Activated T-cell treated with anti-CD3 and anti-CD28 coated beads, Interleukin-2, amount 50 U/mL, for 24 hours (primary cell): ENCODE data around the gene LAS1L.
A peak's percentile ranks its signal among the peaks of the same experiment; 100 is the strongest.
"Not testable (repeated sequence)": the region's sequence is repeated elsewhere in the genome, so short reads cannot be mapped to it uniquely, and the experiment has no call there.

Experiments used
- DNase-seq: peaks from one replicate; pipeline ENCODE4 v3.0.0-alpha.2; 2020
- H3K27ac Mint-ChIP-seq: 2 replicates; pipeline ENCODE4 v1.8.0; 2020; ENCODE audit warnings: mild to moderate bottlenecking, mixed read lengths
- H3K27me3 Mint-ChIP-seq: 2 replicates; pipeline ENCODE4 v1.8.0; 2020; ENCODE audit warnings: mixed read lengths
- H3K36me3 Mint-ChIP-seq: 2 replicates; pipeline ENCODE4 v1.8.0; 2020; ENCODE audit warnings: low read depth, mixed read lengths
- H3K4me1 Mint-ChIP-seq: 2 replicates; pipeline ENCODE4 v1.8.0; 2020; ENCODE audit warnings: low read depth, mixed read lengths
- H3K4me3 Mint-ChIP-seq: 2 replicates; pipeline ENCODE4 v1.8.0; 2020; ENCODE audit warnings: mild to moderate bottlenecking, moderate library complexity, mixed read lengths
- H3K9me3 Mint-ChIP-seq: 2 replicates; pipeline ENCODE4 v1.8.0; 2020; ENCODE audit warnings: mixed read lengths

LAS1L gene

DNA sequence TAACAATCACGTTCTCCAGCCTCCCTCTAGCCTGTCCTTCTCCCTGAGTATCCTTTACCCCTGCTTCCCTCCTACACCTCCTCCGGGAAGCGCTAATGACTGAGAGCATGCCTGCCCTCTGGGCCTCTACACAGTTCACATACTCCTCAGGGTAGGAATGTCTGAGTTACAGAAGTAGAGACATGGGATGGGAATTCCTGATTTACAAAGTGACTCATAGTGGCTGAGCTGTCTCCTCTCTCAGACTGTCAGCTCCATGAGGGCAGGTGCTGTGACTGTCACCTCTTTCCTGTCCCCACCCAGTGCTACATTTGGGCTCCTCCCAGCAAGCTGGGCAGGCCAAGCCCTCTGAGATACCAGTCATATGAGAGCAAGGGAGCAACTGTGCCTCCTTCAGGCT is 2.6 kb downstream of the LAS1L start:
- Mint-ChIP-seq H3K27me3 (peaks cover 36% of the 10 kb centered on the region), H3K4me1 (peaks cover 20% of the 10 kb centered on the region), H3K4me3 (no peak overlapping the region), H3K36me3 (peaks cover 59% of the 10 kb centered on the region), H3K9me3 (no peaks in the 10 kb centered on the region), H3K27ac (peak overlapping the region; percentile 4)
- no peak for DNase-seq

DNA sequence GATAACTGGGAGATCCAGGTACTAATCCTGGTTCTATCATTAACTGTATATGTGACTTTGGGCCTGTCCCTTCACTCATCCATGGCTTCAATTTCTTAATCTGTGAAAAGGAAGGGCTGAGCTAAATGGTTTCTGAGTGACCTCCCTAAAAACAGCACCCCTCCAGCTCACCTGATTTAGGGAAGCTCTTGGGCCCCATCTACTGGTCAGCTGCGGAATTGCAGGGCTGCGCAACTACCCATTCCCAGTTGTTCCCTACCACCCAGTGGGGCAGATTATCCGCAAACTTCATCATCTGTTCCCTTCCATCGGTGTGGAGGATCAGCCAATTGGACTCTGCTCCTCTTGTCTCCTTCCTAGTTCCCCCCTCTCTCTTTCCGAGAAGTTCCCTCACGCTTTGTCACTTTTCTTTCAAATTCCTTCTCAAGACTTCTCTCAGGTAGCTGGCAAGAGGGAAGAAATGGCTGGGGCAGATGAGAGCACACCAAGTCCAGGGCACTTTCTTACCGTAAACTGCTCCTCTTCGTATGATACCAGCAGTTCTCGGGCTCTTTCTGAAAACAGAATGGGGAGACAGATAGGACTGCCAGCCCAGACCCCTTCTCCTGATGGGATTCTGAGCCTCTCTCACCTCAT is 5.8 kb downstream of the LAS1L start:
- peaks cover 28% of the 10 kb centered on the region for H3K27me3 Mint-ChIP-seq
- H3K27ac Mint-ChIP-seq: no peak overlapping the region
- peaks cover 20% of the 10 kb centered on the region for H3K4me1 Mint-ChIP-seq
- H3K9me3 Mint-ChIP-seq: no peaks in the 10 kb centered on the region
- no peak overlapping the region for H3K4me3 Mint-ChIP-seq
- peak; percentile 75 for DNase-seq
- H3K36me3 Mint-ChIP-seq: peaks cover 71% of the 10 kb centered on the region

DNA sequence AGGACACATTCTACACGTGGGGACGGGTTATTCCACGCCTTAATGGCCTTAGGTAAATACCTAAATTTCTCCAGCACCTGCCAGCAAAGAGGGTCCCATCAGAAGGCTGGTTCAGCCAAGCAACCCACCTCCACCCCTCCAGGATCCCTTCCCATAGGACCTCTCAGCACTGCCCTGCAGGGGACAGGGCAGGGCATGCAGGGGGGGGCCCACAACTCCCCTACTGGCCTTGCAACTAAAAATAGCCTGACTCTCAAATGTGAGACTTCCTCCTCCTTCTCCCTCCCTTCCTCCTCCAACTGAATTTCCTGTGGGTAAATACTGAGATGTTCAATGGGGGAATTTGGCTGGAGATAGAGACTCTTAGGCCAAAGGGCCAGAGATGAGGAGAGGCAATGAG is 6.3 kb downstream of the LAS1L start:
- H3K36me3 Mint-ChIP-seq: peaks cover 71% of the 10 kb centered on the region
- H3K27ac Mint-ChIP-seq: no peak overlapping the region
- no peaks in the 10 kb centered on the region for H3K9me3 Mint-ChIP-seq
- H3K4me3 Mint-ChIP-seq: no peak overlapping the region
- peaks cover 24% of the 10 kb centered on the region for H3K27me3 Mint-ChIP-seq
- peaks cover 18% of the 10 kb centered on the region for H3K4me1 Mint-ChIP-seq
- no peak for DNase-seq

DNA sequence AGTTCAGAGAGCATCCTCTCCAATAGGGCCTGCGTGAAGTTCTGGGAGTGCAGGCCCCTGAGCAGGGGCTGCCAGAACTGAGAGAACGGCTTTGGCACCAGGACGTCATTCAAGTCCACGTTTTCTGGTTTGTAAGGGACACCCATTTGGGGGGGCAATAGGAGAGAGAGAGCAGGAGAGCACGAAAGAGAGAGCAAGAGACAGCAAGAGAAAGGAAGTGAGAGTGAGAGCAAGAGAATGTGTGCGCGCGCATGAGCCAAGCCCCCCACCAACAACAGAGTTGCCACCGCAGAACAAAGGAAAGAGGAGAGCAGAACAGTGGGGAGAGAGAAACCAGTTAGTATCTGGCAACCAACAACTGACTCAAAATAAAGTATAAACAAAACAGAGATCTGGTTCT is 10.4 kb downstream of the LAS1L start:
- Mint-ChIP-seq H3K4me3 (no peak overlapping the region), H3K9me3 (no peaks in the 10 kb centered on the region), H3K27me3 (peaks cover 16% of the 10 kb centered on the region), H3K36me3 (peaks cover 63% of the 10 kb centered on the region), H3K27ac (no peak overlapping the region), H3K4me1 (peaks cover 4% of the 10 kb centered on the region)
- DNase-seq: no peak

DNA sequence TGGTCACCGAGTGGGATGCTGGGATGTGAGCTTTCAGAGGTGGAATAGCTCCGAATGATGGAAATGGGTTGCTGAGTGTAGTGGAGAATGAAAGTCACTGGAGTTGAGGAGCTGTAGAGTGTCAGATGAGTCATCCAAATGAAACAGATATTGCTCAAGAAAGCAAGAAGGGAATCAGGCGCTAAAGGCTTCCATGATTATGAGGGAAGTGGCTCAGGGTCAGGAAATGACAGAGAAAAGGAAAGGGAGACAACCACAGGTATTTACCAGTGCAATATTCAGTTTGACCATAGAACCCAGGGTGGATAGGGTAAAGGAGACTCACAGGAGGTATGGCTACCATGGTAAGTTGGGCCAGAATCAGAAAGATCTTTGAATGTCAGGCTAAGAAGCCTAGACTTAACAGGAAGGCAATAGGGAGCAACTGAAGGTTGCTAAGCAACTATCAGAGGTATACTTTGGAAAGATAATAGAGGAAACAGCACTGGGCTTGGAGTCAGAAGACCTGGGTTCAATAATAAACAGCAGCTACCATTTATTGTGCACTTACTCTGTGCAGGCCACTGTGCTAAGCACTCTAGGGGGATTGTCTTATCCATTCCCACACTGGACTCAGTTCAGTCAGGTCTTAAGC is 11.7 kb downstream of the LAS1L start:
- Mint-ChIP-seq H3K27me3 (peaks cover 11% of the 10 kb centered on the region), H3K9me3 (no peaks in the 10 kb centered on the region), H3K36me3 (peaks cover 55% of the 10 kb centered on the region), H3K27ac (peak overlapping the region; percentile 2), H3K4me3 (no peak overlapping the region), H3K4me1 (no peaks in the 10 kb centered on the region)
- DNase-seq: no peak

DNA sequence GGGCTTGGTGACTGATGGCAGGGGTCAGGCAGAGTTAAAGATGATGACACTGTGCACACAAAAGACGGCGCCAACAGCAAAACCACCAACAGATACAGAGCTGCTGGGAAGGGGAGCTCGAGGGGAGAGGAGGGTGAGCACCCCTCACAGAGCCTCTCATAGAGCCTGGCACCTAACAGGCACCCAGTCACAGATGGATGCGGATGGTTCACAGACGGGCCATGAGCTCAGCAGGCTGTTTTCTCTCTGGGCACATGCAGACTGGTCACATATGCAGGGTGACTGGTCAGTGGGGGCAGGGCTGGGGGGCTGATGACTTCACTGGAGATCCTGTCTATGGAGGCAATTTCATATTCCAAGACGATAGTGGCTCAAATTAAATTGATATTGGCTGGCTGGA is 15.1 kb downstream of the LAS1L start:
- H3K4me3 Mint-ChIP-seq, H3K9me3 Mint-ChIP-seq, H3K27ac Mint-ChIP-seq, H3K4me1 Mint-ChIP-seq, DNase-seq: not testable (repeated sequence)
- Mint-ChIP-seq H3K27me3 (peaks cover 11% of the 10 kb centered on the region), H3K36me3 (peaks cover 42% of the 10 kb centered on the region)

DNA sequence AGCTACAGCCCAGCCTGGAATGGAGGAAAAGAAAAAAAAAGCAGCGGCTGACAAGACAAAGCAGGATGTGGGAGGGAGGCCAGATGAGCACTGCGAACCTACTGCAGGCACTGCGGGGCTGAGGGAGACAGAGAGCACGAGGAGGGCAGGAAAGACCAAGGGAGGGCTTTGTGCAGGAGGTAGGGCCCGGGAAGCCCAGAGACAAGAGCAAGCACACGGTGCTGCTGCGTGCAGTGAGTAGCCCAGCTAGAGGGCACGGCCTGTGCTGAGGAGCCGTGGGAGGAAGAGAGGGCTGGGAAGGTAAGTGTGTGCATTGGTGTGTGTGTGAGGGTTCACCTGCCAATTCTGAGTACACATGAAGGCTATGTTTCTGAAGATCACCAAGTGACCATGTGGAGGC is 15.6 kb downstream of the LAS1L start:
- H3K4me1 Mint-ChIP-seq, H3K27ac Mint-ChIP-seq, DNase-seq, H3K9me3 Mint-ChIP-seq, H3K4me3 Mint-ChIP-seq: not testable (repeated sequence)
- peaks cover 11% of the 10 kb centered on the region for H3K27me3 Mint-ChIP-seq
- H3K36me3 Mint-ChIP-seq: peaks cover 39% of the 10 kb centered on the region

DNA sequence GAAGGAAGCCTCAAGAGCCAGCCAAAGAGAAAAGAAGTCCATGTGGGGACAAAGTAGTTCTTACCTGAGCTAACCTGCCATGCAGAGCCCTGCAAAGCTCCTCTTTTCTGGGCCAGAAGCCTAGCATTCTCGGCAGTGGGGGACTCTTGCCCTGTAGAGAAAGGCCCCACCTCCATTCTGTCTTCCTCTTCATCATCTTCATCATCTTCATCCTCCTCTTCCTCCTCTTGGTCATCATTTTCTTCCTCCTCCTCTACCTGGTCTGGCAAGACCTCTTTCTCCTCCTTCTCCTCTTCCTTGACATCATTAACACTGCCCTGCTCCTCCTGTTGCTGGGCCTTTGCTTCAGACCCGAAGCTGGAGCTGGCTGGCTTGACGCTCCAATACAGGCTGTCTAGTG is 16.7 kb downstream of the LAS1L start:
- H3K9me3 Mint-ChIP-seq: no peaks in the 10 kb centered on the region
- H3K36me3 Mint-ChIP-seq: peaks cover 35% of the 10 kb centered on the region
- H3K27me3 Mint-ChIP-seq: peaks cover 11% of the 10 kb centered on the region
- no peak for DNase-seq
- no peak overlapping the region for H3K27ac Mint-ChIP-seq
- no peak overlapping the region for H3K4me3 Mint-ChIP-seq
- H3K4me1 Mint-ChIP-seq: no peaks in the 10 kb centered on the region

DNA sequence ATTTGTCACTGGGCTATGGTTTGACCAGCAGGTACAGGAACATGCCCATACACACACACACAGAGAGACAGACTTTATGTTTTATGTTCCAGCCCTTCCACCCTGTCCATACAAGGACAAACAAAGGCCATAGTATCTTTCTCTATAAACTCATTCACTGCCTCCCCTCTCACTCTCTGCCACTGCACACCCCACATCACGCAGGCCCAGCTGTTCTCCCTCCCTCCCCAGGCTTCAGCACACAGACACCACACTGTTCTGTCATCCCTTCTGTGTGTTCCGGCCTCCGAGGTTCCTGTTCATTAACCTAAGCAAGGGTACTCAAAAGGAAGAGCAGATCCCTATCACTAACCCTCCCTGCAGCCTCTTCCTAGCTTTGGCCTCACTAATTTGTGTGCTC is 17.8 kb downstream of the LAS1L start:
- no peak overlapping the region for H3K4me3 Mint-ChIP-seq

DNA sequence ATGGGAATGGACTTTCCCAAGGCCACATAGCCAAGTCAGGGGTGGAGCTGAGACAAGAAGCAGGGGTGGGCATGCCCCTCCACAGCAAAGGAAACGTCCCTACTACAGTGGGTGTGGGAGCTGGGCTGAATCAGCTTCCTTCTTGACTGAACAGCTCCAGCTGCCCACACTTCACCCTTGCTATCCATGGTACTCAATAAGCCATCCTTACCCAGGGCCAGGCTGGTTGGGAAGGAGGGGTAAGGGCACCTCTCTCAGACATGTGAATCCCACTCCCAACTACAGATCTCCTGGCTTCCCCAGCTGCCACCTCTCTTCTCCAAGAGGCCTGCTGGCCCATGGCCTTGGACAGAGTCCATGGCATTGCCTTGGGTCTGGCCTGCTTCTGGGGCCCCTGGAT is 21.0 kb downstream of the LAS1L start:
- DNase-seq: no peak
- no peak overlapping the region for H3K4me3 Mint-ChIP-seq
- no peaks in the 10 kb centered on the region for H3K4me1 Mint-ChIP-seq
- H3K9me3 Mint-ChIP-seq: no peaks in the 10 kb centered on the region
- peaks cover 44% of the 10 kb centered on the region for H3K36me3 Mint-ChIP-seq
- H3K27me3 Mint-ChIP-seq: peaks cover 8% of the 10 kb centered on the region
- H3K27ac Mint-ChIP-seq: no peak overlapping the region

More for the DNA sequence above, 17.8 kb downstream of the LAS1L start:
- no peak overlapping the region for H3K27ac Mint-ChIP-seq
- peaks cover 32% of the 10 kb centered on the region for H3K36me3 Mint-ChIP-seq
- DNase-seq: no peak
- no peaks in the 10 kb centered on the region for H3K9me3 Mint-ChIP-seq
- H3K4me1 Mint-ChIP-seq: no peaks in the 10 kb centered on the region
- peaks cover 5% of the 10 kb centered on the region for H3K27me3 Mint-ChIP-seq

DNA sequence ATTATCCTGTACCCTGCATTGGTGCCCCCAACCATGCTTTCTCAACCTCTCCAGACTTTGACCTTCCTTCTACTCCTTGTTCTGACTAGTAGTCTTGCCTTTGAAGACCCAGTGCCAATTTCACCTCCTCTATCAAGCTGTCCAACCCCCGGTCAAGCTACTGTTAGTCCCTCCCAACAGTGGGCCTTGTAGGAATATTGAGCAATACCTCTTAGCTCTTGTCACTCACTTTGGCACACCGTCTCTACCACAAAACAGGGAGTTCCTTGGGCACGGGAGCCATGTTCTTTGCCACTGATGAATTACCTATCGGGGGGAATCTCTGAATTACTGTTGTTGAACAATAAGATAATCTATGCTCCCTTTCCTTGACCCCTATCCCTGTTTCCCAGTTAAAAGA is 25.2 kb downstream of the LAS1L start:
- peak overlapping the region; percentile 1 for H3K27ac Mint-ChIP-seq
- H3K27me3 Mint-ChIP-seq: peaks cover 8% of the 10 kb centered on the region
- no peaks in the 10 kb centered on the region for H3K9me3 Mint-ChIP-seq
- H3K4me3 Mint-ChIP-seq: no peak overlapping the region
- H3K4me1 Mint-ChIP-seq: no peaks in the 10 kb centered on the region
- DNase-seq: no peak
- peaks cover 76% of the 10 kb centered on the region for H3K36me3 Mint-ChIP-seq

DNA sequence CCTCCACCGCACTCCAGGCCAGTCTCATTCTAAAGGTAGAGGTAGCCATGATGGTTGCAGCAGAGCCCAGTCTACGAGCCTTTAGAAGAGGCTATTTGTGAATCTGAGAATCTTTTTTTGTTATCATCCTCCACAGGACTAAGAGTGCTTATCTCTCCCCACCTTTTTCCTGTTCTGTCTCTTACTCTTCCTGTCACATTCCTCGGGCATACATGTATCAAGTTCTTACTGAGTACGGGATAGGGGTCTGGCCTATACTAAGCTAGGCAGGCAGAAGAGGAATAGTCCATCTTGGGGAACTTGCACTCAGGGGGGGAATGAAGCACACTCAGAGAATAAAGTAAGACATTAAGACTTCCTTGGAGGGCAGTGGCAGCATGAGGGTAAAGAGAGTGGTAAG is 25.7 kb downstream of the LAS1L start:
- Mint-ChIP-seq H3K4me3 (no peak overlapping the region), H3K27ac (peak overlapping the region; percentile 1), H3K36me3 (peaks cover 75% of the 10 kb centered on the region), H3K9me3 (no peaks in the 10 kb centered on the region), H3K27me3 (peaks cover 8% of the 10 kb centered on the region), H3K4me1 (no peaks in the 10 kb centered on the region)
- no peak for DNase-seq

DNA sequence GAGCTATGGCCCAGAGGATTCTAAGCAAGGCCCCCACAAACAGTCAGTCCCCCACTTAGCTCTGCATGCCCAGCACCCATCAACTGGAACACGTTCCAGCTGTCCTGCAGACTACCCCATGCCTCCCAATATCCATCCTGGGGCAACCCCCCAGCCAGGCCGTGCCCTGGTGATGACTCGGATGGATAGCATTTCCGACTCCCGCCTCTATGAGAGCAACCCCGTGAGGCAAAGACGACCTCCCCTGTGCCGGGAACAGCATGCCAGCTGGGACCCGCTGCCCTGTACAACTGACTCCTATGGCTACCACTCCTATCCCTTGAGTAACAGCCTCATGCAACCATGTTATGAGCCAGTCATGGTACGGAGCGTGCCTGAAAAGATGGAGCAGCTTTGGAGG is 32.0 kb downstream of the LAS1L start:
- no peak for DNase-seq
- no peak overlapping the region for H3K4me3 Mint-ChIP-seq
- H3K27ac Mint-ChIP-seq: no peak overlapping the region
- no peaks in the 10 kb centered on the region for H3K27me3 Mint-ChIP-seq
- H3K4me1 Mint-ChIP-seq: no peaks in the 10 kb centered on the region
- no peaks in the 10 kb centered on the region for H3K9me3 Mint-ChIP-seq
- H3K36me3 Mint-ChIP-seq: peaks cover 26% of the 10 kb centered on the region

DNA sequence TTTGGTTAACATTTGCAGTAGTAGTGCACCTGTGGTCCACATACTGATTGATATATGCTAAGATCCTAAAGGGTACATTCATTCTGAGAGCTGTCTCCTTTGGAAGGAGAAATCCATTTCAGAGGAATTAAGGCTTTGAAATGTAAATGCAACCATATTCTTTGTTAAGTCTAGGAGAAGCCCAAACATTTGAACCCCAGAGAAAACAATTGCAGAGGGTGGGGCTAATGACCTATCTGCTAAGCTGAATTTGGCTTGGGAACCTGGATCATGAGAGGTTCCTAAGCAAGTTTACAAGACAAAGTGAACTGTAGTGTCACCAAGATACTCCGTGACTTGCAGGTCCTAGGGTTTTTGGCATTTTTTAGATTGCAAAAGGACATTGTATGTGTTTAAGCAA is 41.2 kb downstream of the LAS1L start:
- H3K9me3 Mint-ChIP-seq: no peaks in the 10 kb centered on the region
- peaks cover 22% of the 10 kb centered on the region for H3K27me3 Mint-ChIP-seq
- H3K4me1 Mint-ChIP-seq: no peaks in the 10 kb centered on the region
- H3K36me3 Mint-ChIP-seq: no peaks in the 10 kb centered on the region
- DNase-seq: no peak
- H3K27ac Mint-ChIP-seq: no peak overlapping the region
- no peak overlapping the region for H3K4me3 Mint-ChIP-seq

DNA sequence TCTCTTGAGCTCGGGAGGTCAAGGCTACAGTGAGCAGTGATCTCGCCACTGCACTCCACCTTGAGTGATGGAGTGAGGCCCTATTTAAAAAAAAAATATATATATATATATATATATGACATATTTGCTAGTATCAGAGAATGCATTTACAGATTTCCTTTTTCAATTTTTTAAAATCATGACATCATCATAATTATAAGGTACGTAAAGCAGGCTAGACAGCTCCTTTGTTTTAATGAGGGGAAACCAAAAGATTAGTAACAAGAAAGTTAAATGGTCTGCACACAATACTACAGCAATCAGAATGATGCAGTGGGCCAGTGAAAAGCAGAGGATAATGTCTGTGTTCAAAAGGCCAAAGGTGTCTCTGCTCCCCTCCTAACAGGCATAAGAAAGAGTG is 43.0 kb downstream of the LAS1L start:
- Mint-ChIP-seq H3K4me3 (no peak overlapping the region), H3K27me3 (peaks cover 26% of the 10 kb centered on the region), H3K4me1 (no peaks in the 10 kb centered on the region), H3K27ac (no peak overlapping the region), H3K36me3 (no peaks in the 10 kb centered on the region), H3K9me3 (no peaks in the 10 kb centered on the region)
- DNase-seq: no peak
